NB4 (cell line): ENCODE measurements around the gene LRRC31.

Experiments
- CTCF ChIP-seq: IDR thresholded peaks from one replicate; pipeline ENCODE4 v1.5.1; 2012; ENCODE audit warnings: low read depth, low read length
- MYC ChIP-seq: IDR thresholded peaks from 2 replicates; pipeline ENCODE4 v1.6.1; 2011; ENCODE audit warnings: low read depth, low read length
- POLR2A ChIP-seq: IDR thresholded peaks from 2 replicates; pipeline ENCODE4 v1.6.1; 2011; ENCODE audit warnings: mild to moderate bottlenecking; ENCODE audit not compliant: insufficient read length; ENCODE audit errors: extremely low read depth
- TF ChIP-seq, protein P1 (sequence below): IDR thresholded peaks from 2 replicates; pipeline ENCODE4 v1.6.1; 2011; ENCODE audit warnings: low read depth, low read length

DNA sequence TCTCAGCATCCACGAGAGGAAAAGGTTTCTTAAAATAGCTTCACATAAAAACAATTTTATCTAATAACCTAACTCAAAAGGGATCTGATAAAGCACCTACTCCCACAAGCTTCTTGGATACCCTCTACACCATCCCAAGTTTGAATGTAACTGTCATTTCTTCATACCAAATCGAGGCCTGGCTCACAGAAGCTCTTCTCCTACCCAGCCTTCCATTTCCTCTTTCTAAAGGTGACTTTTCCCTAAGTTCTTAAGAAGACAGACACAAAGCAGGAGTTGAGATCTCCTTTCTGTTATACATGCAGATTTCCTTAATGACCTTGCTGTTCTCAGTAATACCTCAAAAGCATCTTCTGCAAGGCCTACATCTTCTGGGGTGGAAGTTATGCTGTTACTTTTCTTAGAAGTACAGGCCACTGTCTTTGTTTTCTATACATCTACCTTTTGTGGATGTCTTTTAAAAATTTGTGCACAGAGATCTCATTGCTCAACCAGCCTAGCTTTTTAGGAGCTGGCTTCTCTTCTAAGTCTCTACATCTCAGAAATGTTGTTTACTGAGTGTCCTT is 60.4 kb downstream of the LRRC31 start:
- TF ChIP-seq POLR2A (no peak), CTCF (no peak), MYC (no peak)
- TF ChIP-seq, protein P1, sequence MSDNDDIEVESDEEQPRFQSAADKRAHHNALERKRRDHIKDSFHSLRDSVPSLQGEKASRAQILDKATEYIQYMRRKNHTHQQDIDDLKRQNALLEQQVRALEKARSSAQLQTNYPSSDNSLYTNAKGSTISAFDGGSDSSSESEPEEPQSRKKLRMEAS, result no peak
